HEK293 (cell line): ENCODE results near the gene XPA.

Source experiments
- CTCF ChIA-PET: fragments of 350-600 bp; formaldehyde crosslinking; extraction: SDS; loops from one replicate; lab custom pipeline; 2021; ENCODE audit warnings: antibody characterized with exemption; lab: Yijun Ruan, JAX
- POLR2A ChIA-PET: fragments of 300-600 bp; formaldehyde crosslinking; extraction: SDS; loops from one replicate; lab custom pipeline; 2020; ENCODE audit warnings: antibody characterized with exemption, inconsistent platforms; lab: Yijun Ruan, JAX
- H3K27ac ChIP-seq: fragments of 200-500 bp; sonication (Bioruptor generic); 2 replicates; pipeline ENCODE4 v1.5.1; 2014; ENCODE audit warnings: low read depth, low read length, control low read depth, inconsistent platforms; ENCODE audit errors: extremely low read depth
- H3K36me3 ChIP-seq, 2 experiments: fragments of 200-500 bp in 1 of 2; sonication (Bioruptor generic) in 1 of 2; 1 replicate in 1 of 2; 2 replicates in 1 of 2; pipeline ENCODE4 v1.5.1; 2014 to 2017; ENCODE audit warnings: inconsistent platforms in 2 of 2, low read length in 2 of 2; ENCODE audit not compliant: control insufficient read depth in 2 of 2, insufficient read depth in 1 of 2
- H3K4me1 ChIP-seq: fragments of 200-500 bp; sonication (Bioruptor generic); 2 replicates; pipeline ENCODE4 v1.5.1; 2014; ENCODE audit warnings: mild to moderate bottlenecking, low read length, inconsistent platforms; ENCODE audit not compliant: control insufficient read depth, insufficient read depth
- H3K4me3 ChIP-seq: 2 replicates; pipeline ENCODE4 v1.5.1; 2011; ENCODE audit warnings: low read depth, mild to moderate bottlenecking, control low read depth, low read length, moderate library complexity
- H3K9me3 ChIP-seq: fragments of 200-500 bp; sonication (Bioruptor generic); 2 replicates; pipeline ENCODE4 v1.5.1; 2014; ENCODE audit warnings: low read depth, low read length, inconsistent platforms; ENCODE audit not compliant: control insufficient read depth, insufficient read depth
- BCL11A ChIP-seq: fragments of 450-650 bp; formaldehyde crosslinking; IDR thresholded peaks from 2 replicates; pipeline ENCODE4 v1.5.1; 2016; ENCODE audit warnings: low read depth, missing biosample characterization, missing genetic modification characterization
- GLIS1 ChIP-seq: fragments of 450-650 bp; formaldehyde crosslinking; IDR thresholded peaks from 2 replicates; pipeline ENCODE4 v1.5.1; 2016; ENCODE audit warnings: missing biosample characterization, missing genetic modification characterization
- KLF10 ChIP-seq: fragments of 450-650 bp; IDR thresholded peaks from 2 replicates; pipeline ENCODE4 v1.5.1; 2018; ENCODE audit warnings: missing biosample characterization, mild to moderate bottlenecking, missing genetic modification characterization
- KLF16 ChIP-seq: fragments of 450-650 bp; formaldehyde crosslinking; IDR thresholded peaks from 2 replicates; pipeline ENCODE4 v1.5.1; 2017; ENCODE audit warnings: missing biosample characterization, missing genetic modification characterization
- KLF7 ChIP-seq: fragments of 450-650 bp; formaldehyde crosslinking; IDR thresholded peaks from 2 replicates; pipeline ENCODE4 v1.5.1; 2016; ENCODE audit warnings: missing biosample characterization, missing genetic modification characterization, borderline replicate concordance
- MEIS1 ChIP-seq: sonication (generic); formaldehyde crosslinking; IDR thresholded peaks from 2 replicates; pipeline ENCODE4 v1.8.1; 2022; ENCODE audit warnings: missing genetic modification reagents, mild to moderate bottlenecking, borderline replicate concordance
- OSR2 ChIP-seq: fragments of 450-650 bp; formaldehyde crosslinking; IDR thresholded peaks from 2 replicates; pipeline ENCODE4 v1.5.1; 2016; ENCODE audit warnings: missing biosample characterization, missing genetic modification characterization
- PBX3 ChIP-seq: sonication (generic); formaldehyde crosslinking; IDR thresholded peaks from 2 replicates; pipeline ENCODE4 v1.8.1; 2022; ENCODE audit warnings: mild to moderate bottlenecking, moderate library complexity, missing genetic modification reagents
- PRDM1 ChIP-seq: fragments of 450-650 bp; formaldehyde crosslinking; IDR thresholded peaks from 2 replicates; pipeline ENCODE4; 2016; ENCODE audit warnings: missing biosample characterization, missing genetic modification characterization
- SP7 ChIP-seq: fragments of 450-650 bp; formaldehyde crosslinking; IDR thresholded peaks from 2 replicates; pipeline ENCODE4 v1.5.1; 2016; ENCODE audit warnings: missing biosample characterization, missing genetic modification characterization
- TCF7L2 ChIP-seq: IDR thresholded peaks from 2 replicates; pipeline ENCODE4 v1.6.1; 2011; ENCODE audit warnings: low read depth, mild to moderate bottlenecking, inconsistent platforms, low read length, moderate library complexity, borderline replicate concordance
- ZBTB17 ChIP-seq: fragments of 450-650 bp; formaldehyde crosslinking; IDR thresholded peaks from 2 replicates; pipeline ENCODE4 v1.5.1; 2016; ENCODE audit warnings: missing biosample characterization, missing genetic modification characterization
- ZBTB20 ChIP-seq: fragments of 450-650 bp; formaldehyde crosslinking; IDR thresholded peaks from 2 replicates; pipeline ENCODE4 v1.5.1; 2016; ENCODE audit warnings: missing biosample characterization, missing genetic modification characterization
- ZEB2 ChIP-seq: fragments of 450-650 bp; formaldehyde crosslinking; IDR thresholded peaks from 2 replicates; pipeline ENCODE4 v1.5.1; 2016; ENCODE audit warnings: missing biosample characterization, missing genetic modification characterization
- ZFP3 ChIP-seq: fragments of 450-650 bp; formaldehyde crosslinking; IDR thresholded peaks from 2 replicates; pipeline ENCODE4 v1.5.1; 2016; ENCODE audit warnings: low read depth, missing biosample characterization, missing genetic modification characterization
- ZFP41 ChIP-seq: fragments of 450-650 bp; formaldehyde crosslinking; IDR thresholded peaks from 2 replicates; pipeline ENCODE4 v1.5.1; 2016; ENCODE audit warnings: missing biosample characterization, missing genetic modification characterization, borderline replicate concordance
- ZIC2 ChIP-seq: fragments of 450-650 bp; formaldehyde crosslinking; IDR thresholded peaks from 2 replicates; pipeline ENCODE4 v1.5.1; 2016; ENCODE audit warnings: missing biosample characterization, missing genetic modification characterization
- ZNF112 ChIP-seq: fragments of 450-650 bp; formaldehyde crosslinking; IDR thresholded peaks from 2 replicates; pipeline ENCODE4 v1.5.0; 2017; ENCODE audit warnings: missing biosample characterization, missing genetic modification characterization
- ZNF121 ChIP-seq: fragments of 450-650 bp; formaldehyde crosslinking; IDR thresholded peaks from 2 replicates; pipeline ENCODE4 v1.5.1; 2016; ENCODE audit warnings: missing biosample characterization, missing genetic modification characterization
- ZNF16 ChIP-seq: fragments of 450-650 bp; formaldehyde crosslinking; IDR thresholded peaks from 2 replicates; pipeline ENCODE4 v1.5.1; 2016; ENCODE audit warnings: low read depth, missing biosample characterization, missing genetic modification characterization
- ZNF175 ChIP-seq: fragments of 450-650 bp; formaldehyde crosslinking; IDR thresholded peaks from 2 replicates; pipeline ENCODE4 v1.5.1; 2016; ENCODE audit warnings: missing biosample characterization, missing genetic modification characterization
- ZNF2 ChIP-seq: fragments of 450-650 bp; formaldehyde crosslinking; IDR thresholded peaks from 2 replicates; pipeline ENCODE4 v1.5.1; 2016; ENCODE audit warnings: missing biosample characterization, missing genetic modification characterization
- ZNF211 ChIP-seq: fragments of 450-650 bp; formaldehyde crosslinking; IDR thresholded peaks from 2 replicates; pipeline ENCODE4 v1.5.1; 2016; ENCODE audit warnings: low read depth, missing biosample characterization, missing genetic modification characterization
- ZNF311 ChIP-seq: fragments of 450-650 bp; formaldehyde crosslinking; IDR thresholded peaks from 2 replicates; pipeline ENCODE4 v1.5.1; 2017; ENCODE audit warnings: missing biosample characterization, missing genetic modification characterization, borderline replicate concordance
- ZNF335 ChIP-seq: fragments of 450-650 bp; formaldehyde crosslinking; conservative IDR thresholded peaks from 2 replicates; pipeline ENCODE4 v1.5.1; 2016; ENCODE audit warnings: missing biosample characterization, missing genetic modification characterization
- ZNF362 ChIP-seq: fragments of 450-650 bp; formaldehyde crosslinking; IDR thresholded peaks from 2 replicates; pipeline ENCODE4 v1.5.1; 2016; ENCODE audit warnings: missing biosample characterization, missing genetic modification characterization
- ZNF394 ChIP-seq: fragments of 450-650 bp; formaldehyde crosslinking; IDR thresholded peaks from 2 replicates; pipeline ENCODE4 v1.5.1; 2016; ENCODE audit warnings: missing biosample characterization, missing genetic modification characterization, mild to moderate bottlenecking, moderate library complexity, borderline replicate concordance
- ZNF514 ChIP-seq: fragments of 450-650 bp; formaldehyde crosslinking; IDR thresholded peaks from 2 replicates; pipeline ENCODE4 v1.5.1; 2016; ENCODE audit warnings: missing biosample characterization, missing genetic modification characterization
- ZNF521 ChIP-seq: fragments of 450-650 bp; formaldehyde crosslinking; IDR thresholded peaks from 2 replicates; pipeline ENCODE4 v1.5.1; 2017; ENCODE audit warnings: missing biosample characterization, mild to moderate bottlenecking, missing genetic modification characterization
- ZNF629 ChIP-seq: fragments of 450-650 bp; formaldehyde crosslinking; IDR thresholded peaks from 2 replicates; pipeline ENCODE4 v1.5.1; 2017; ENCODE audit warnings: missing biosample characterization, missing genetic modification characterization
- ZNF654 ChIP-seq: fragments of 450-650 bp; formaldehyde crosslinking; IDR thresholded peaks from 2 replicates; pipeline ENCODE4 v1.5.1; 2016; ENCODE audit warnings: low read depth, missing biosample characterization, missing genetic modification characterization
- ZNF704 ChIP-seq: fragments of 450-650 bp; formaldehyde crosslinking; IDR thresholded peaks from 2 replicates; pipeline ENCODE4 v1.5.1; 2016; ENCODE audit warnings: missing biosample characterization, missing genetic modification characterization
- ZNF785 ChIP-seq: fragments of 450-650 bp; formaldehyde crosslinking; IDR thresholded peaks from 2 replicates; pipeline ENCODE4 v1.5.1; 2016; ENCODE audit warnings: missing biosample characterization, missing genetic modification characterization

XPA gene

GRCh38 chr9:97703437-97704344 lies 6.6 kb upstream of the XPA start:
- Histone ChIP-seq H3K4me1 (no peaks in the 10 kb centered on the region; the same call in 1 of the 2 replicates), H3K36me3 (no peaks in the 10 kb centered on the region), H3K9me3 (no peaks in the 10 kb centered on the region), H3K4me3 (no peak overlapping the region), H3K27ac (peak overlapping the region; percentile 8; the same call in 1 of the 2 replicates)
- ChIA-PET CTCF (interaction anchor here (0.7 to 4.0 kb wide), 5 partner anchors 195 to 220 kb away, joined by 3 to 43 read pairs (median 4); partner anchors contain the start of gene TRMO), POLR2A (interaction anchor here (1.8 kb wide), 1 partner anchor 8 kb away, joined by 4 read pairs; no protein-coding TSS in a partner anchor)
- peak; percentile 74 for TF ChIP-seq ZNF629 (tag by site-specific recombination)
- TF ChIP-seq KLF7 (tag by site-specific recombination): no peak
- TF ChIP-seq KLF10 (tag by site-specific recombination): no peak
- TF ChIP-seq ZNF785 (tag by site-specific recombination): no peak
- TF ChIP-seq ZNF362 (tag by site-specific recombination): peak; percentile 67; the same call in 1 of the 2 replicates
- TF ChIP-seq OSR2: peak; percentile 24; the same call in 1 of the 2 replicates
- TF ChIP-seq MEIS1 (CRISPR knock-in tag): peak; percentile 60; the same call in 1 of the 2 replicates
- TF ChIP-seq ZNF311: no peak
- TF ChIP-seq ZIC2: no peak
- TF ChIP-seq ZBTB17: peak; percentile 73
- no peak for TF ChIP-seq ZNF175 (tag by site-specific recombination)
- TF ChIP-seq PBX3 (CRISPR knock-in tag): no peak
- no peak for TF ChIP-seq ZNF112 (tag by site-specific recombination)
- TF ChIP-seq ZEB2 (tag by site-specific recombination): 0 out of 2 replicates have a peak, but pooled peaks have one; percentile 50
- no peak for TF ChIP-seq ZNF704 (tag by site-specific recombination)
- TF ChIP-seq ZNF335: peak; percentile 50
- TF ChIP-seq SP7: peak; percentile 96
- TF ChIP-seq TCF7L2: no peak
- no peak for TF ChIP-seq ZNF121 (tag by site-specific recombination)
- TF ChIP-seq ZFP41 (tag by site-specific recombination): no peak
- no peak for TF ChIP-seq BCL11A (tag by site-specific recombination)
- TF ChIP-seq KLF16 (tag by site-specific recombination): no peak
- no peak for TF ChIP-seq ZNF514 (tag by site-specific recombination)
- TF ChIP-seq ZBTB20 (tag by site-specific recombination): 0 out of 2 replicates have a peak, but pooled peaks have one; percentile 32
- TF ChIP-seq ZNF521 (tag by site-specific recombination): no peak
- no peak for TF ChIP-seq ZNF16 (tag by site-specific recombination)
- TF ChIP-seq ZNF394: peak; percentile 34; the same call in 1 of the 2 replicates
- TF ChIP-seq GLIS1 (tag by site-specific recombination): 0 out of 2 replicates have a peak, but pooled peaks have one; percentile 8
- TF ChIP-seq PRDM1 (tag by site-specific recombination): peak; percentile 78
- TF ChIP-seq ZNF211: no peak
- 0 out of 2 replicates have a peak, but pooled peaks have one; percentile 25 for TF ChIP-seq ZNF2 (tag by site-specific recombination)
- 0 out of 2 replicates have a peak, but pooled peaks have one; percentile 6 for TF ChIP-seq ZNF654
- TF ChIP-seq ZFP3 (tag by site-specific recombination): no peak
